Measurements from ENCODE around the gene GLCE. TPM values are rescaled to one million over a fixed set of nuclear protein-coding genes. Genes with fewer than 3 reads are reported as not detected.

GLCE gene
- total RNA-seq, 1 donor from 2014 or later, result 7.8 TPM

GRCh38 chr15:69280783-69281182, 120.3 kb downstream of the GLCE start:
- Histone ChIP-seq H3K9me3 (replicated peaks) (no peaks in the 10 kb centered on the region), H3K4me3 (no peak overlapping the region), H3K27me3 (ENCODE audit: low read depth) (no peaks in the 10 kb centered on the region), H3K4me1 (peaks cover 4% of the 10 kb centered on the region), H3K27ac (replicated peaks) (no peak overlapping the region), H3K36me3 (no peaks in the 10 kb centered on the region)
- TF ChIP-seq CTCF (IDR thresholded peaks at IDR 0.05; ENCODE audit: borderline replicate concordance), result no peak
- intact Hi-C loops (cut with micrococcal nuclease), result no loop called here
- no peak for DNase-seq

- intact Hi-C loops (cut with micrococcal nuclease), result no loop called here
- no peaks in the 10 kb centered on the region for H3K9me3 ChIP-seq (replicated peaks)
- DNase-seq, result no peak
- TF ChIP-seq CTCF (IDR thresholded peaks at IDR 0.05; ENCODE audit: borderline replicate concordance), result no peak
- no peaks in the 10 kb centered on the region for H3K27me3 ChIP-seq (ENCODE audit: low read depth)
- no peaks in the 10 kb centered on the region for H3K4me1 ChIP-seq
- no peak overlapping the region for H3K4me3 ChIP-seq
- H3K36me3 ChIP-seq, result no peaks in the 10 kb centered on the region
- H3K27ac ChIP-seq (replicated peaks), result no peak overlapping the region
Observed at GRCh38 chr15:69282104-69282743, 121.8 kb downstream of the GLCE start.

- intact Hi-C loops (cut with micrococcal nuclease), result no loop called here
- Histone ChIP-seq H3K36me3 (no peaks in the 10 kb centered on the region), H3K27ac (replicated peaks) (no peak overlapping the region), H3K4me1 (peaks cover 21% of the 10 kb centered on the region), H3K9me3 (replicated peaks) (no peaks in the 10 kb centered on the region), H3K4me3 (no peak overlapping the region), H3K27me3 (ENCODE audit: low read depth) (no peaks in the 10 kb centered on the region)
- DNase-seq, result no peak
- TF ChIP-seq CTCF (IDR thresholded peaks at IDR 0.05; ENCODE audit: borderline replicate concordance), result no peak
Observed at GRCh38 chr15:69285834-69286233, 125.4 kb downstream of the GLCE start.

- no peaks in the 10 kb centered on the region for H3K36me3 ChIP-seq
- H3K27me3 ChIP-seq (ENCODE audit: low read depth), result no peaks in the 10 kb centered on the region
- TF ChIP-seq CTCF (IDR thresholded peaks at IDR 0.05; ENCODE audit: borderline replicate concordance), result no peak
- H3K9me3 ChIP-seq (replicated peaks), result no peaks in the 10 kb centered on the region
- no peak for DNase-seq
- no peak overlapping the region for H3K27ac ChIP-seq (replicated peaks)
- H3K4me1 ChIP-seq, result peaks cover 30% of the 10 kb centered on the region
- no peak overlapping the region for H3K4me3 ChIP-seq
- intact Hi-C loops (cut with micrococcal nuclease), result no loop called here
Observed at GRCh38 chr15:69288011-69288410, 127.6 kb downstream of the GLCE start.

- peaks cover 30% of the 10 kb centered on the region for H3K4me1 ChIP-seq
- H3K4me3 ChIP-seq, result no peak overlapping the region
- intact Hi-C loops (cut with micrococcal nuclease), result no loop called here
- H3K27me3 ChIP-seq (ENCODE audit: low read depth), result no peaks in the 10 kb centered on the region
- no peak for DNase-seq
- no peaks in the 10 kb centered on the region for H3K36me3 ChIP-seq
- H3K27ac ChIP-seq (replicated peaks), result peak overlapping the region; percentile 82
- H3K9me3 ChIP-seq (replicated peaks), result no peaks in the 10 kb centered on the region
- no peak for TF ChIP-seq CTCF (IDR thresholded peaks at IDR 0.05; ENCODE audit: borderline replicate concordance)
Observed at GRCh38 chr15:69288531-69289341, 128.3 kb downstream of the GLCE start.
